KMS-11 (cell line): Measurements from ENCODE around the gene C11orf71.

Experiments
- H2AFZ ChIP-seq: fragments of 200-600 bp; sonication (generic); 2 replicates; pipeline ENCODE4 v1.6.1; 2016; ENCODE audit warnings: antibody characterized with exemption, mixed run types, low read depth
- H3K27ac ChIP-seq: fragments of 200-600 bp; sonication (generic); 2 replicates; pipeline ENCODE4 v1.6.1; 2016; ENCODE audit warnings: mild to moderate bottlenecking, mixed run types
- H3K27me3 ChIP-seq: fragments of 200-600 bp; sonication (generic); 2 replicates; pipeline ENCODE4 v1.6.1; 2017; ENCODE audit warnings: mild to moderate bottlenecking, low read depth, mixed run types, moderate library complexity; ENCODE audit not compliant: insufficient read depth
- H3K36me3 ChIP-seq: fragments of 200-600 bp; sonication (generic); 2 replicates; pipeline ENCODE4 v1.6.1; 2017; ENCODE audit warnings: mild to moderate bottlenecking, mixed run types; ENCODE audit not compliant: insufficient read depth
- H3K4me1 ChIP-seq: fragments of 200-600 bp; sonication (generic); 2 replicates; pipeline ENCODE4 v1.6.1; 2016; ENCODE audit warnings: mild to moderate bottlenecking, low read depth, mixed run types; ENCODE audit not compliant: poor library complexity, severe bottlenecking
- H3K4me2 ChIP-seq: fragments of 200-600 bp; sonication (generic); 2 replicates; pipeline ENCODE4 v1.7.0; 2016; ENCODE audit warnings: mild to moderate bottlenecking, mixed run types
- H3K4me3 ChIP-seq: fragments of 200-600 bp; sonication (generic); IDR thresholded peaks from 2 replicates; pipeline ENCODE4 v1.6.1; 2017; ENCODE audit warnings: low read depth, low read length, mixed read lengths; ENCODE audit not compliant: insufficient read depth
- H3K79me2 ChIP-seq: fragments of 200-600 bp; sonication (generic); 2 replicates; pipeline ENCODE4 v1.6.1; 2016; ENCODE audit warnings: low read depth, mixed run types; ENCODE audit not compliant: insufficient read depth
- H3K9ac ChIP-seq: fragments of 200-600 bp; sonication (generic); 2 replicates; pipeline ENCODE4 v1.6.1; 2016; ENCODE audit warnings: mild to moderate bottlenecking, mixed run types
- H4K20me1 ChIP-seq: fragments of 200-600 bp; sonication (generic); 2 replicates; pipeline ENCODE4 v1.6.1; 2016; ENCODE audit warnings: mild to moderate bottlenecking, mixed run types; ENCODE audit not compliant: insufficient read depth
- TF ChIP-seq, protein P1 (sequence below): fragments of 200-600 bp; sonication (generic); conservative IDR thresholded peaks from 2 replicates; pipeline ENCODE4 v1.6.1; 2017; ENCODE audit warnings: low read depth, mild to moderate bottlenecking, antibody characterized with exemption, low read length, moderate library complexity, mixed read lengths

Gene C11orf71

DNA sequence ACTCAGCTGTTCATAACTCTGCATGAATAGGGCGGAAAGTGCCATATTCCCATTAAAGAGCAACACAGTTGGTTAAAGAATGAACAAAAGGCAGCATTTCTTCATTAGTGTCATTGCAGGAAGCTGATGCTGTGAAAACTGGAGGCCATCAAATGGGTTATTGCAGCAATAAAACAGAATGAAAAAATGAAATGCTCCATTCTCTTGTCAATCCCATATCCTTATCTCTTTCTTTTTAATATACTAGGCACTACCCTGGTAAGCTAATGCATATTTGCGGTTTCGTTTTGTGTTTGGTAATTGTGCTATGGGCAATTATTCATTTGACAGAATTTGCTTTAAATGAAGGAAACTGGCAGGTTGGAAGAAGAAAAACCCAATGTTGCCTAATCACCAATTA, 25.3 kb downstream of the C11orf71 start:
- H3K27ac ChIP-seq = no peak overlapping the region
- no peaks in the 10 kb centered on the region for H3K4me1 ChIP-seq
- no peak overlapping the region for H3K9ac ChIP-seq
- no peaks in the 10 kb centered on the region for H4K20me1 ChIP-seq
- no peaks in the 10 kb centered on the region for H3K36me3 ChIP-seq
- no peak overlapping the region for H3K4me2 ChIP-seq
- no peak overlapping the region for H2AFZ ChIP-seq
- H3K4me3 ChIP-seq = no peak overlapping the region
- TF ChIP-seq, protein P1, sequence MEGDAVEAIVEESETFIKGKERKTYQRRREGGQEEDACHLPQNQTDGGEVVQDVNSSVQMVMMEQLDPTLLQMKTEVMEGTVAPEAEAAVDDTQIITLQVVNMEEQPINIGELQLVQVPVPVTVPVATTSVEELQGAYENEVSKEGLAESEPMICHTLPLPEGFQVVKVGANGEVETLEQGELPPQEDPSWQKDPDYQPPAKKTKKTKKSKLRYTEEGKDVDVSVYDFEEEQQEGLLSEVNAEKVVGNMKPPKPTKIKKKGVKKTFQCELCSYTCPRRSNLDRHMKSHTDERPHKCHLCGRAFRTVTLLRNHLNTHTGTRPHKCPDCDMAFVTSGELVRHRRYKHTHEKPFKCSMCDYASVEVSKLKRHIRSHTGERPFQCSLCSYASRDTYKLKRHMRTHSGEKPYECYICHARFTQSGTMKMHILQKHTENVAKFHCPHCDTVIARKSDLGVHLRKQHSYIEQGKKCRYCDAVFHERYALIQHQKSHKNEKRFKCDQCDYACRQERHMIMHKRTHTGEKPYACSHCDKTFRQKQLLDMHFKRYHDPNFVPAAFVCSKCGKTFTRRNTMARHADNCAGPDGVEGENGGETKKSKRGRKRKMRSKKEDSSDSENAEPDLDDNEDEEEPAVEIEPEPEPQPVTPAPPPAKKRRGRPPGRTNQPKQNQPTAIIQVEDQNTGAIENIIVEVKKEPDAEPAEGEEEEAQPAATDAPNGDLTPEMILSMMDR = no peak
- no peaks in the 10 kb centered on the region for H3K27me3 ChIP-seq
- H3K79me2 ChIP-seq = no peaks in the 10 kb centered on the region

DNA sequence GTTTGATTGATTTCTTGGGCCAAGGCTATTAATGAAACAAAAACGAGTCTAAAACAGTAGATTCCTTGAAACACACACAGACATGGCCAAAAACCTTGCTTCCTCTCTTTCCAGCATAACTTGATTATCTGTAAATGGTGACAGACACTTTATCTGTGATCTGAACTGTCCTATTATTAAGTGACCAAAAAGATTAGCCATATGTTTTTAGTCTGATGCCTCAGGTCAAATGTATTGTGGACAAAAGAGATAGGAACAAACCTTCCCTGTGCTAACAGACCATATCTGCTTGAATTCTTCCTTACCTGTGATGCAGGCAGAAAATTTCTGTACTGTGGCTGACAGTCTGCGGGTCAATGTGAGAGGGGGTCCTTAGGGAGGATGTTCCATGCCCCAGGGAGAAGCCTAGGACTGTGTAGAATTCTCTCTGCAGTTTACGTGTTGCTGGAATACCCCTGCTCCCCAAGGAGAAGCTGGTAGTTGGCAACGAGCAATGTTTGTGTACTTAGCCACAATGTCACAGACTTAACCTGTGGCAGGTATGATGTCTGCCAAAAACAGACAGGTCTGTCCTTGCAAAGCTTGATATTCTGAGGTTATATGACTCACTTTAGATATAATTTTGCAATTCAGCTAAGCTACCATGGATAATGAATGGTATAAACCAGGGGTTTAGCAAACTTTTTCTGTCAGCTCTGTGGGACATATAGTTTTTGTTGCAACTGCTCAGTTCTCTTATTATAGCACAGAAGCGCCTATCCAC, 31.2 kb downstream of the C11orf71 start:
- no peaks in the 10 kb centered on the region for H3K27me3 ChIP-seq
- no peak overlapping the region for H3K4me3 ChIP-seq
- H3K9ac ChIP-seq = no peak overlapping the region
- H3K4me1 ChIP-seq = no peaks in the 10 kb centered on the region
- no peak overlapping the region for H3K27ac ChIP-seq
- no peaks in the 10 kb centered on the region for H3K36me3 ChIP-seq
- TF ChIP-seq, protein P1 = no peak
- H3K79me2 ChIP-seq = no peaks in the 10 kb centered on the region
- no peak overlapping the region for H3K4me2 ChIP-seq
- H4K20me1 ChIP-seq = no peaks in the 10 kb centered on the region
- H2AFZ ChIP-seq = no peak overlapping the region

DNA sequence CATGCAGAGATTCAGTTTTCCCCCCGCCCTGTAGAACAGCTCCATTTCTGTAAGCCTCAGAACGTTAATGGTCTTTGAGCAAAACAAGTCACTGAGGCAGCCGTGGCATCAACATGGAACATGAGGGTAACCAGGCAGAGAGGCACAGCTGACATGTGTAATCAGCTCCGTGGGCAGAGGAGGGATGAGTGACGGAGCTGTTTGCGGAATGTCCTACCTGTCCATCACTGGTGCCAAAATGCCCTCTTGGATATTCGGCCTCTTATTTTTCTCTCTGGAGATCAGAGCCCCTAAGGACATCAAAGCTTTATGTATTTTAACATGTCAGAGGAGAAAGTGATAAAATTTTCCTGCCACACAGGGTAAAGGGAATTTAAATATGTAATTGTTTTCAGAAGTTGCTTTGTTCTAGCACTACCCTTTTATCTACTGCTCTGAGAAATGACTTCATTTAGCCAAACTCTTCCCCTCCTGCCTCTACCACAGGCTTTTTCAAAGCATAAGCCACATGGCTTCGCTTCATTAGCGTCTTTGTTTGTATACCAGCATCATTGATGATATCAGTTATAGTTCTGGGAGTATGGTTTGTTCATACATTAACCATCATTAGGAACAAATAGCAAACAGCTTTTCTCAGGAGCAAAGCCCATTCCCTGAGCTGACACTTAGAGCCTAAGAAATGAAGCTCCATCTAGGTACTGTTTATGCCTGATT, 32.9 kb downstream of the C11orf71 start:
- H4K20me1 ChIP-seq = no peaks in the 10 kb centered on the region
- H3K4me3 ChIP-seq = no peak overlapping the region
- no peaks in the 10 kb centered on the region for H3K36me3 ChIP-seq
- H3K27me3 ChIP-seq = no peaks in the 10 kb centered on the region
- H3K4me1 ChIP-seq = no peaks in the 10 kb centered on the region
- no peak overlapping the region for H2AFZ ChIP-seq
- no peak overlapping the region for H3K4me2 ChIP-seq
- H3K9ac ChIP-seq = no peak overlapping the region
- TF ChIP-seq, protein P1 = no peak
- no peaks in the 10 kb centered on the region for H3K79me2 ChIP-seq
- H3K27ac ChIP-seq = no peak overlapping the region

DNA sequence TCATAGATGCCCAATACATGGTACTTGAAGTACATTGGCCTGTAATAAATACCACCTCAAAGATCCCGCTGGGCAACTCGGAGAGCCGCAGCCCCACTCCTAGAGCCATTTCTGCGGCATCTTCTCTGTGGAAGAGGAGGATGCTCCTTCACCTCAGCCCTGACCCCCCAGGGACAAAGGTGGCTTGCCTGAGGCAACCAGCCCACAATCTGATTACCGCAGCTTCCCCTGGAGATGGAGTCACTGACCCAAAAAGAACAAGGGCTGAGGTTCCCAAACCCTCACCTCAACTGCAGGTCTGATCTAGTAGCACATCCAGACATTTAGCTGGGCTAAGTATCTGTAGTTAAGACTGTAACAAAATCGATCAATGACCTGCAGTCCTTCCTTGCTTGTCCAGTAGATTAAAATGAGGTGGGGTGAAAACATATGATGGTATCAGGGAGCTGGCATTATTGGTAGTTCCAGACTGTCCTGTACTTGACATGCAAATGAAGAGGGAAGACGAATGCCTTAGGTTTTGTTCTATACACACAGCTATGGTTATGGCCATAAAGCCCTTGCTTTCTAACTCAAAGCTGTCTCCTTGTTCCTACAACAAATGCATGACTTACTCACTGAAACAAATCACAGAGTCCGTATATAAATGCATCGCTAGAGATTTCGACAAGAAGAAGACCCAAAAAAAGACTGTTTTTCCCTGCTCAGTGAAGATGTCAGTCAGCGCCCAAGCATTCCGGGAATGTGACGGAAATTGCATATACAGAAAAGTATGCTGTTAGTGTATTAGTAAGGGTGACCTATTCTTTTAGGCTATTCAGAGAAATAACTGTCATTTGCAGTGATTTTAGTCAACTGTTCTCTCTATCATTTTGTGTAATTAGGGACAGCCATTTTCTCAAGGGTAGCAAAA, 33.7 kb downstream of the C11orf71 start:
- TF ChIP-seq, protein P1 = no peak
- Histone ChIP-seq H3K27me3 (no peaks in the 10 kb centered on the region), H3K4me2 (no peak overlapping the region), H3K27ac (no peak overlapping the region), H3K4me1 (no peaks in the 10 kb centered on the region), H3K79me2 (no peaks in the 10 kb centered on the region), H2AFZ (no peak overlapping the region), H3K36me3 (no peaks in the 10 kb centered on the region), H4K20me1 (no peaks in the 10 kb centered on the region), H3K4me3 (no peak overlapping the region), H3K9ac (no peak overlapping the region)
